Heart left ventricle (tissue), 16 donors: Measurements from ENCODE around the gene TUBB. TPM values are rescaled to one million over a fixed set of nuclear protein-coding genes. Genes with fewer than 3 reads are reported as not detected.

Source experiments
- ATAC-seq, 4 donors: fragments of 200-7000 bp; cut with Tn5 transposase; one replicate each; pipeline ENCODE4 v1.9.1; 2020 to 2022; ENCODE audit warnings: moderate library complexity in 4 of 4, mild to moderate bottlenecking in 3 of 4, moderate number of reproducible peaks in 1 of 4
- DNase-seq, 5 donors: peaks; one replicate each; pipeline ENCODE4 v3.0.0-alpha.2; 2020
- H3K27ac ChIP-seq, 12 donors: fragments of 200-600 bp; sonication (generic) in 4 of 12; one replicate each; pipeline versions ENCODE4 v1.5.0 to v1.8.0; 2016 to 2022; ENCODE audit warnings: mild to moderate bottlenecking in 2 of 12
- H3K27me3 ChIP-seq, 9 donors: fragments of 200-600 bp; sonication (generic) in 2 of 9; one replicate each; pipeline versions ENCODE4 v1.5.1 to v1.8.0; 2016 to 2022; ENCODE audit warnings: mild to moderate bottlenecking in 3 of 9
- H3K36me3 ChIP-seq, 9 donors: fragments of 200-600 bp; sonication (generic) in 2 of 9; one replicate each; pipeline versions ENCODE4 v1.5.0 to v1.8.0; 2018 to 2022; ENCODE audit warnings: mild to moderate bottlenecking in 2 of 9
- H3K4me1 ChIP-seq, 12 donors: fragments of 200-600 bp; sonication (generic) in 4 of 12; one replicate each; pipeline versions ENCODE4 v1.5.0 to v1.8.0; 2016 to 2022; ENCODE audit warnings: mild to moderate bottlenecking in 3 of 12
- H3K4me3 ChIP-seq, 12 donors: fragments of 200-600 bp; sonication (generic) in 4 of 12; one replicate each; pipeline versions ENCODE4 v1.5.0 to v1.8.0; 2017 to 2022; ENCODE audit warnings: mild to moderate bottlenecking in 9 of 12, moderate library complexity in 4 of 12
- H3K9me3 ChIP-seq, 12 donors: fragments of 200-600 bp; sonication (generic) in 4 of 12; one replicate each; pipeline versions ENCODE4 v1.5.0 to v1.8.0; 2016 to 2022; ENCODE audit warnings: mild to moderate bottlenecking in 1 of 12
- CTCF ChIP-seq, 12 donors: fragments of 200-600 bp; sonication (generic) in 4 of 12; IDR thresholded peaks; one replicate each; pipeline versions ENCODE4 v1.5.0 to v1.8.0; 2018 to 2022; ENCODE audit warnings: antibody characterized with exemption in 12 of 12, mild to moderate bottlenecking in 5 of 12
- POLR2A ChIP-seq, 2 donors: fragments of 450-650 bp; IDR thresholded peaks; one replicate each; pipeline ENCODE4 v1.6.1; 2017; ENCODE audit warnings: antibody characterized with exemption in 2 of 2, mild to moderate bottlenecking in 2 of 2, moderate library complexity in 2 of 2
- WGBS, 4 donors: extraction: QIAGEN DNeasy Blood & Tissue Kit in 2 of 4; methylation state at CpG; one replicate each; pipeline versions ENCODE4 v1.1.5 to v1.1.7; 2013 to 2018; 5-methylcytosine and 5-hydroxymethylcytosine counted together
- intact Hi-C, 10 donors: fragments of 100-400 bp; cut with DNase I; formaldehyde crosslinking; loops; one replicate each; pipeline versions ENCODE4 v1.11.1 to v1.14.2; 2022
- polyA plus RNA-seq, 2 donors: library from polyadenylated mRNA; stranded (reverse); fragments of 200-250 nt; gene quantifications; one replicate each; pipeline ENCODE4 v1.2.3, GENCODE V29; 2013
- total RNA-seq, 9 donors: library from RNA; depleted of rRNA in 2 of 9; stranded (reverse); fragments of >200 nt in 2 of 9; fragmentation: NEBNext Ultra II Directional in 3 of 9; extraction: Animal tissue kit (Norgen Biotek cat#: 25700) in 3 of 9; gene quantifications; one replicate each; pipeline versions ENCODE4 v1.1.0 to v1.2.4, GENCODE V29; 2016 to 2023
- donor health status: ischemic (EF 13 %, LVEDD 7.1; RV severe dilation, severe dysfunction).
- donor health status: healthy with polysubstance abuse.
- donor health status: DM: no; HTN: yes; CAD: no.
- donor health status: DM: no; HTN: no; CAD: no.
- donor health status: ischemic (EF 25% LVEDD 6.9; RV normal size, moderate dysfunction).
- donor health status: ischemic (EF 25% LVEDD 5.7; RV mildly dilated, moderate dysfunction).
- donor health status: healthy.
- donor health status: DM: yes; HTN: yes; CAD: no.
- donor health status: ischemic (EF 35%, LVEDD 5.7; RV mildly dilated, moderate dysfunction).
- donor health status: nonischemic (EF 11% LVEDD 7.7; RV severe dilation, severe dysfunction).
- donor health status: DM: yes; HTN: yes; CAD: no.
- donor health status: PGD.
- donor health status: ischemic (EF 29% LVEDD 5.4; RV normal size, mild dysfunction).
- donor health status: nonischemic (EF 23%, LVEDD 6.1; RV moderate dilation, normal function).

The TUBB gene
- total and polyA plus RNA-seq, 11 donors = 183 to 497 (median 238) TPM

GRCh38 chr6:30688569-30688968, 31.6 kb upstream of the TUBB start:
- H3K9me3 ChIP-seq = no peaks in the 10 kb centered on the region
- peak overlapping the region; percentile 92 to 100 (median 98) for H3K27ac ChIP-seq
- peaks cover 4 to 64% (median 38%) of the 10 kb centered on the region in 12 donors for H3K4me1 ChIP-seq
- H3K27me3 ChIP-seq = no peaks in the 10 kb centered on the region
- intact Hi-C loops = loop anchor here in 3 of 10 donors (10.0 kb wide), 2 partner anchors 196 to 396 kb away; partner anchors contain the start of gene DDR1 (in 1 of the 3)
- 68 to 82% (median 73%) methylated on average over 8 to 9 of the region's 9 CpGs for WGBS, 4 donors
- DNase-seq (no peak), ATAC-seq (no peak)
- H3K4me3 ChIP-seq = peak overlapping the region in 10 of 12 donors; percentile 65 to 96 (median 80)
- H3K36me3 ChIP-seq = peaks cover 0 to 11% (median 0%) of the 10 kb centered on the region in 9 donors
- no peak for TF ChIP-seq CTCF (IDR thresholded peaks at IDR 0.05)
- no peak for TF ChIP-seq POLR2A (IDR thresholded peaks at IDR 0.05)

GRCh38 chr6:30689022-30689865, 30.9 kb upstream of the TUBB start:
- no peak for DNase-seq
- 78 to 82% (median 82%) methylated on average over 11 of the region's 11 CpGs for WGBS, 4 donors
- peaks cover 4 to 58% (median 38%) of the 10 kb centered on the region in 12 donors for H3K4me1 ChIP-seq

DNA sequence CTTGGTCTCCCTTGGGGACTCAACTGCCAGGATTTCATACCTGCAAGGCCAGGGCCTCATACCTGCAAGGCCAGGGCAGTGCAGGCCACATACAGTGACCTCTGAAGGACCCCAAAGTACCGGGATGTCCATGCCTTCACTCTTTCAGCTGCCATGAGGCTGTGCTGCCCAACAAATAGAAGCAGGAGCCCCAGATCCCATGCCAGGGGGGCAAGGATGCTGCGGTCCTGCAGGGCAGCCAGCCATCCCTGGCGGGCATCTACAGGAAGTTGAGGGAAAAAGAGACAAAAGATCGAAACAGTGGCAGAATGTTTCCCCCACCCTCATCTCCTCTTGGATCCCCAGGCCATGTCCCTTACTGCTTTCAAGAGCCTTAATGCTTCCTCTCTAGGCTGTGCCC, 30.2 kb upstream of the TUBB start:
- intact Hi-C loops = loop anchor here in 4 of 10 donors (2.0 to 10.0 kb wide), 4 partner anchors 25 to 395 kb away; partner anchors contain the start of gene DDR1 (in 1 of the 4)
- Histone ChIP-seq H3K9me3 (no peaks in the 10 kb centered on the region), H3K36me3 (peaks cover 0 to 9% (median 0%) of the 10 kb centered on the region in 9 donors), H3K27me3 (no peaks in the 10 kb centered on the region), H3K4me3 (peak overlapping the region in 11 of 12 donors; percentile 34 to 76 (median 65)), H3K4me1 (peaks cover 4 to 51% (median 38%) of the 10 kb centered on the region in 12 donors), H3K27ac (peak overlapping the region in 11 of 12 donors; percentile 74 to 100 (median 97))
- WGBS, 4 donors = 22 to 34% (median 32%) methylated on average over 4 of the region's 4 CpGs
- ATAC-seq (no peak), DNase-seq (no peak)
- TF ChIP-seq POLR2A (IDR thresholded peaks at IDR 0.05) (no peak), CTCF (IDR thresholded peaks at IDR 0.05) (no peak)

More at GRCh38 chr6:30689022-30689865, 30.9 kb upstream of the TUBB start:
- Histone ChIP-seq H3K4me3 (peak overlapping the region in 8 of 12 donors; percentile 65 to 96 (median 85)), H3K27me3 (no peaks in the 10 kb centered on the region), H3K36me3 (peaks cover 0 to 11% (median 0%) of the 10 kb centered on the region in 9 donors), H3K27ac (peak overlapping the region; percentile 86 to 100 (median 98)), H3K9me3 (no peaks in the 10 kb centered on the region)
- TF ChIP-seq POLR2A (IDR thresholded peaks at IDR 0.05) (no peak), CTCF (IDR thresholded peaks at IDR 0.05) (no peak)
- ATAC-seq = no peak
- intact Hi-C loops = loop anchor here in 3 of 10 donors (10.0 kb wide), 2 partner anchors 196 to 396 kb away; partner anchors contain the start of gene DDR1 (in 1 of the 3)
